Mesenchymal stem cell (in vitro differentiated cells and primary cell): ENCODE results near the gene SF3A2.

Source experiments
- DNase-seq: peaks from one replicate; pipeline ENCODE4 v3.0.0-alpha.2; 2013
- H2AFZ ChIP-seq: one replicate; pipeline ENCODE4 v1.6.1; 2013; ENCODE audit warnings: low read depth, mild to moderate bottlenecking, control low read depth, inconsistent platforms, low read length, moderate library complexity
- H2AK5ac ChIP-seq: 2 replicates; pipeline ENCODE4 v1.6.1; 2013; ENCODE audit warnings: low read length, moderate library complexity, mild to moderate bottlenecking, inconsistent platforms; ENCODE audit not compliant: severe bottlenecking
- H2BK120ac ChIP-seq: one replicate; pipeline ENCODE4 v1.6.1; 2013; ENCODE audit warnings: low read depth, mild to moderate bottlenecking, inconsistent platforms, low read length, moderate library complexity
- H2BK12ac ChIP-seq, 2 experiments: one replicate each; pipeline ENCODE4 v1.6.1; 2013; ENCODE audit warnings: inconsistent platforms in 2 of 2, low read length in 2 of 2, mild to moderate bottlenecking in 2 of 2, moderate library complexity in 2 of 2, control low read depth in 1 of 2
- H2BK15ac ChIP-seq: one replicate; pipeline ENCODE4 v1.6.1; 2013; ENCODE audit warnings: mild to moderate bottlenecking, low read depth, inconsistent platforms; ENCODE audit not compliant: poor library complexity, severe bottlenecking
- H2BK5ac ChIP-seq: 2 replicates; pipeline ENCODE4 v1.6.1; 2013; ENCODE audit warnings: low read depth, mild to moderate bottlenecking, low read length, control low read depth, inconsistent platforms; ENCODE audit not compliant: poor library complexity, severe bottlenecking
- H3K14ac ChIP-seq, 2 experiments: one replicate each; pipeline ENCODE4 v1.6.1; 2013; ENCODE audit warnings: inconsistent platforms in 2 of 2, low read length in 2 of 2, control low read depth in 1 of 2, mild to moderate bottlenecking in 1 of 2, moderate library complexity in 1 of 2
- H3K18ac ChIP-seq, 2 experiments: one replicate each; pipeline ENCODE4 v1.6.1; 2013; ENCODE audit warnings: inconsistent platforms in 2 of 2, low read length in 2 of 2, control low read depth in 1 of 2, low read depth in 1 of 2, mild to moderate bottlenecking in 1 of 2
- H3K23ac ChIP-seq, 2 experiments: one replicate each; pipeline ENCODE4 v1.6.1; 2013; ENCODE audit warnings: inconsistent platforms in 2 of 2, low read length in 2 of 2, mild to moderate bottlenecking in 2 of 2, moderate library complexity in 2 of 2, control low read depth in 1 of 2
- H3K27ac ChIP-seq: 2 replicates; pipeline ENCODE4 v1.5.1; 2013; ENCODE audit warnings: mild to moderate bottlenecking, moderate library complexity, low read length, control low read depth, inconsistent platforms; ENCODE audit not compliant: poor library complexity, severe bottlenecking
- H3K27me3 ChIP-seq, 2 experiments: 2 replicates each; pipeline versions ENCODE4 v1.6.1 to v1.7.0; 2013; ENCODE audit warnings: low read length in 2 of 2, mild to moderate bottlenecking in 2 of 2, moderate library complexity in 2 of 2, control low read depth in 1 of 2, inconsistent platforms in 1 of 2; ENCODE audit not compliant: control insufficient read depth in 1 of 2, insufficient read depth in 1 of 2
- H3K36me3 ChIP-seq, 2 experiments: 2 replicates each; pipeline versions ENCODE4 v1.6.1 to v1.7.0; 2013; ENCODE audit warnings: low read length in 2 of 2, control low read depth in 1 of 2, inconsistent platforms in 1 of 2, low read depth in 1 of 2, mild to moderate bottlenecking in 1 of 2; ENCODE audit not compliant: insufficient read depth in 2 of 2, control insufficient read depth in 1 of 2
- H3K4ac ChIP-seq, 2 experiments: one replicate each; pipeline ENCODE4 v1.6.1; 2013; ENCODE audit warnings: inconsistent platforms in 2 of 2, low read length in 2 of 2, mild to moderate bottlenecking in 2 of 2, moderate library complexity in 2 of 2, control low read depth in 1 of 2, low read depth in 1 of 2
- H3K4me1 ChIP-seq: 2 replicates; pipeline ENCODE4 v1.6.1; 2013; ENCODE audit warnings: low read depth, low read length, control low read depth; ENCODE audit not compliant: control insufficient read depth, insufficient read depth
- H3K4me2 ChIP-seq: 2 replicates; pipeline ENCODE4 v1.6.1; 2013; ENCODE audit warnings: low read length, mild to moderate bottlenecking, inconsistent platforms; ENCODE audit not compliant: poor library complexity, severe bottlenecking
- H3K4me3 ChIP-seq, 2 experiments: 2 replicates each; pipeline versions ENCODE4 v1.5.1 to v1.7.0; 2013; ENCODE audit warnings: low read length in 2 of 2, mild to moderate bottlenecking in 2 of 2, control low read depth in 1 of 2, low read depth in 1 of 2; ENCODE audit not compliant: insufficient read depth in 1 of 2
- H3K79me1 ChIP-seq: replicated peaks from 2 replicates; pipeline ENCODE4 v1.6.1; 2013; ENCODE audit warnings: mild to moderate bottlenecking, control low read depth, low read length, inconsistent platforms; ENCODE audit not compliant: poor library complexity, severe bottlenecking
- H3K9ac ChIP-seq: 2 replicates; pipeline ENCODE4 v1.7.0; 2013; ENCODE audit warnings: mild to moderate bottlenecking, low read length, moderate library complexity
- H3K9me3 ChIP-seq: 2 replicates; pipeline ENCODE4 v1.7.0; 2013; ENCODE audit warnings: mild to moderate bottlenecking, low read length; ENCODE audit not compliant: control insufficient read depth
- H4K8ac ChIP-seq: one replicate; pipeline ENCODE4 v1.6.1; 2013; ENCODE audit warnings: inconsistent platforms, mild to moderate bottlenecking, low read length, moderate library complexity
- H4K91ac ChIP-seq: one replicate; pipeline ENCODE4 v1.6.1; 2013; ENCODE audit warnings: mild to moderate bottlenecking, low read length, inconsistent platforms
- WGBS: methylation state at CpG from one replicate; pipeline ENCODE4 v1.1.7; 2013; ENCODE audit warnings: mixed read lengths; 5-methylcytosine and 5-hydroxymethylcytosine counted together

Gene SF3A2

GRCh38 chr19:2227415-2228156, 9.0 kb upstream of the SF3A2 start:
- Histone ChIP-seq H2BK12ac (no peak overlapping the region), H3K9me3 (no peaks in the 10 kb centered on the region), H3K9ac (no peak overlapping the region), H3K4ac (no peak overlapping the region), H3K14ac (no peak overlapping the region), H2BK5ac (no peak overlapping the region), H3K4me2 (no peak overlapping the region), H4K91ac (no peak overlapping the region), H3K79me1 (peaks cover 20% of the 10 kb centered on the region), H3K23ac (no peak overlapping the region), H3K4me1 (peaks cover 18% of the 10 kb centered on the region), H2AFZ (no peak overlapping the region), H3K4me3 (no peak overlapping the region), H3K27me3 (no peaks in the 10 kb centered on the region), H3K27ac (no peak overlapping the region), H2BK120ac (no peak overlapping the region), H2BK15ac (no peak overlapping the region), H3K36me3 (peaks cover 82 to 100% of the 10 kb centered on the region in 2 experiments), H4K8ac (no peak overlapping the region), H3K18ac (no peak overlapping the region), H2AK5ac (no peak overlapping the region)
- DNase-seq = no peak
- WGBS = 96% methylated on average over 49 of the region's 67 CpGs

DNA sequence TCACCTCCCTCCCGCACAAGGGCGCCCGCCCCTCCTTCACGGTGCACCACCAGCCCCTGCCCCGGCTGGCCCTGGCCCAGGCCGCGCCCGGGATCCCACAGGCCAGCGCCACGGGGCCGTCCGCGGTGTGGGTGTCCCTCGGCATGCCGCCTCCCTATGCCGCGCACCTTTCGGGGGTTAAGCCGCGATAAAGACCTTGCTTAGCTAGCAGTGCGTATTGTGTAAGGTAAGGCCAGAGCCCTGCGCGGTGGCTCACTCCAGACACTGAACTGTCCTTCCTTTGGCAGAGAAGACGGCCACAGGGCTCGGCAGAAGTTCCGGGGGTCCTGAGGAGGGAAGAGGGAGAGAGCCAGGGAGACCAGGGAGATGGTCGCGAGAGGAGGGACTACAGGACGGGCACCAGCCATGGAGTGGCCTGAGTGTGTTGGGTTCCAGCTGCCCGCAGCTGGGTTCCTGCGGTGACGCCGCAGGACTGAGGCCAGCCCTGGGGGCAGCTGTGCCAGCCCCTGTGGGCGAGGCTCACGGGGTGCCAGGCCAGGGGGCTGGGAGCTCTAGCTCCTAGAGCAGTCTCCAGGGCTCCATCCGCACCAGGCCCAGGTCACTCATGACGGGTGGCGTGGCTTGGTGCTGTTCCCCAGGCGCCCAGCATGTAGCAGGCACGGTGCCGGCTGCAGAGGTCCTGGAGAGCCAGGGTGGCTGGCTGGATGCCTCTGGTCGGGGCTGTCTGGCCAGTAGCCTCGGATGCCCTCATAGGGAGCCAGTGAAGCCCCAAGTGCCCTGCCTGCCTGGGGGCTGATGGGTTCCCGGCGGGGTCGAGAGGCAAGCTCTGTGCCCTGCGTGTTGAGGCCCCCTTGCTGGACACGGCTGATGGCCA, 8.2 kb upstream of the SF3A2 start:
- H3K14ac ChIP-seq = no peak overlapping the region
- H3K23ac ChIP-seq = no peak overlapping the region
- H3K27me3 ChIP-seq = no peaks in the 10 kb centered on the region
- H4K91ac ChIP-seq = no peak overlapping the region
- H3K9me3 ChIP-seq = no peaks in the 10 kb centered on the region
- 97% methylated on average over 48 of the region's 48 CpGs for WGBS
- H3K36me3 ChIP-seq = peaks cover 86 to 100% of the 10 kb centered on the region in 2 experiments
- no peak overlapping the region for H4K8ac ChIP-seq
- no peak overlapping the region for H3K4me3 ChIP-seq
- H2AFZ ChIP-seq = no peak overlapping the region
- no peak overlapping the region for H3K27ac ChIP-seq
- H3K9ac ChIP-seq = no peak overlapping the region
- peaks cover 20% of the 10 kb centered on the region for H3K79me1 ChIP-seq
- H2BK12ac ChIP-seq = no peak overlapping the region
- H2AK5ac ChIP-seq = no peak overlapping the region
- DNase-seq = no peak
- H2BK15ac ChIP-seq = no peak overlapping the region
- no peak overlapping the region for H2BK5ac ChIP-seq
- peaks cover 24% of the 10 kb centered on the region for H3K4me1 ChIP-seq
- H3K4ac ChIP-seq = no peak overlapping the region
- no peak overlapping the region for H2BK120ac ChIP-seq
- no peak overlapping the region for H3K18ac ChIP-seq
- no peak overlapping the region for H3K4me2 ChIP-seq

DNA sequence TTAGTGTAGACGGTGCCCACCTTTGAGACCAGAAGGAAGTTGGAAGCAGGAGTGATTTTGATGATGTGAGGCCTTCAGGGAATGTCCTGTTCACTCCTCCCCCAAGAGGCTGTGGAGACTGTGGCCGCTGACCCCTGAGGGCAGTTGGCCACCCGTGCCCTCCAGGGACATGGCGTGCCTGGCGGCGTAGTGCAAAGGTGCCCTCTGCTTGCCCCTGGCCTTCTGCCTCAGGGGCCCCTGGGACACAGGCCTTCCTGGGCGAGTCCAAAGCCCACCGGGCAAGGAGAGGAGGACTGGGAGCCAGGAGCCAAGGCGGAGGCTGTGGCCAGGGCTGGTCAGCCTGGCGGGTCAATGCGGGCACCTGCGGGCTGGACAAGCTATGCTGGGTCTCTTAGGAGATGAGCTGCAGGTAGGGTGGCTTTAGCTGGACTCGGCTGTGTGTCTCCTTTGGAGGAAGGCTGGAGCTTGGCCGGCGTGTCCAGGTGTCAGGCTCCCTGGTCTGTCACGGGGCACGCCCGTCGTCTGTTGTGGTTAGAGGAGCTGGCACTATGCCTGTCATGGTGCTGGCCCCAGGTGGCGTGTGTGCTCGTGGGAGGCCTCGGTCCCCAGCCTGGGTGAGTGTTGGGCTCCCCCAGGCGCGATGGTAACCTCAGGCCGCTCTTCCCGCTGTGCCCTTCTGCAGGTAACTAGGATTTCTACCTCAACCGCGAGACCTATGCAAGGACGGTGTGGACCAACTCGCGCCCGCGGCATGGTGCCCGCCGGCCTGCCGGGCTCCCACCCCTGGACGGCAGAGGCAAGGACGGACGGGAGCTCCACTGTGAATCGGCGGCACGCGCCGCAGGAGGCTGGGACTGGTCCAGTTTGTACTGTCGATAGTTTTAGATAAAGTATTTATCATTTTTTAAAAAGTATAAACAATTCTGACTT, 7.3 kb upstream of the SF3A2 start:
- peaks cover 20% of the 10 kb centered on the region for H3K79me1 ChIP-seq
- no peak for DNase-seq
- peaks cover 86 to 100% of the 10 kb centered on the region in 2 experiments for H3K36me3 ChIP-seq
- no peak overlapping the region for H4K8ac ChIP-seq
- no peak overlapping the region for H2AFZ ChIP-seq
- no peaks in the 10 kb centered on the region for H3K27me3 ChIP-seq
- no peak overlapping the region for H3K4me2 ChIP-seq
- H2BK15ac ChIP-seq = no peak overlapping the region
- no peak overlapping the region for H3K9ac ChIP-seq
- H3K4me1 ChIP-seq = peaks cover 31% of the 10 kb centered on the region
- H2BK5ac ChIP-seq = no peak overlapping the region
- no peak overlapping the region for H3K4ac ChIP-seq
- no peak overlapping the region for H3K4me3 ChIP-seq
- H4K91ac ChIP-seq = no peak overlapping the region
- H3K18ac ChIP-seq = no peak overlapping the region
- peak overlapping the region in 1 of 2 experiments; percentile 40 for H3K23ac ChIP-seq
- no peak overlapping the region for H2AK5ac ChIP-seq
- no peak overlapping the region for H2BK12ac ChIP-seq
- H3K14ac ChIP-seq = no peak overlapping the region
- no peak overlapping the region for H3K27ac ChIP-seq
- H2BK120ac ChIP-seq = no peak overlapping the region
- H3K9me3 ChIP-seq = no peaks in the 10 kb centered on the region
- 98% methylated on average over 39 of the region's 45 CpGs for WGBS
